GM23338 (cell line): Measurements from ENCODE around the gene OSBPL6.

Source experiments
- EZH2 ChIP-seq: fragments of 200-600 bp; sonication (generic); IDR thresholded peaks from one replicate; pipeline ENCODE4 v1.8.0; 2017; ENCODE audit warnings: antibody characterized with exemption, mild to moderate bottlenecking, low read depth; ENCODE audit not compliant: unreplicated experiment
- ZNF114 ChIP-seq: fragments of 250-450 bp; sonication (Bioruptor Pico); IDR thresholded peaks from 2 replicates; pipeline ENCODE4 v1.5.0; 2020; ENCODE audit warnings: mild to moderate bottlenecking, moderate library complexity
- TF ChIP-seq, protein P1 (sequence below), 2 experiments: fragments of 200-600 bp in 1 of 2; sonication (generic) in 1 of 2; conservative IDR thresholded peaks; 2 replicates each; pipeline versions ENCODE4 v1.5.1 to v1.6.1; 2016 to 2017; ENCODE audit warnings: antibody characterized with exemption in 2 of 2, low read depth in 2 of 2, mild to moderate bottlenecking in 2 of 2, moderate library complexity in 1 of 2

GRCh38 chr2:178264211-178264610 lies 69.9 kb downstream of the OSBPL6 start:
- TF ChIP-seq, protein P1, sequence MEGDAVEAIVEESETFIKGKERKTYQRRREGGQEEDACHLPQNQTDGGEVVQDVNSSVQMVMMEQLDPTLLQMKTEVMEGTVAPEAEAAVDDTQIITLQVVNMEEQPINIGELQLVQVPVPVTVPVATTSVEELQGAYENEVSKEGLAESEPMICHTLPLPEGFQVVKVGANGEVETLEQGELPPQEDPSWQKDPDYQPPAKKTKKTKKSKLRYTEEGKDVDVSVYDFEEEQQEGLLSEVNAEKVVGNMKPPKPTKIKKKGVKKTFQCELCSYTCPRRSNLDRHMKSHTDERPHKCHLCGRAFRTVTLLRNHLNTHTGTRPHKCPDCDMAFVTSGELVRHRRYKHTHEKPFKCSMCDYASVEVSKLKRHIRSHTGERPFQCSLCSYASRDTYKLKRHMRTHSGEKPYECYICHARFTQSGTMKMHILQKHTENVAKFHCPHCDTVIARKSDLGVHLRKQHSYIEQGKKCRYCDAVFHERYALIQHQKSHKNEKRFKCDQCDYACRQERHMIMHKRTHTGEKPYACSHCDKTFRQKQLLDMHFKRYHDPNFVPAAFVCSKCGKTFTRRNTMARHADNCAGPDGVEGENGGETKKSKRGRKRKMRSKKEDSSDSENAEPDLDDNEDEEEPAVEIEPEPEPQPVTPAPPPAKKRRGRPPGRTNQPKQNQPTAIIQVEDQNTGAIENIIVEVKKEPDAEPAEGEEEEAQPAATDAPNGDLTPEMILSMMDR (conservative IDR thresholded peaks at IDR 0.05; ENCODE audit: low read depth in 2 of 2): no peak
- TF ChIP-seq EZH2: no peak
- TF ChIP-seq ZNF114 (CRISPR knock-in tag): no peak
